Ovary (tissue), 9 donors: ENCODE results near the gene CPA4. TPM values are rescaled to one million over a fixed set of nuclear protein-coding genes. Genes with fewer than 3 reads are reported as not detected.

Experiments
- DNase-seq, 5 donors: peaks; one replicate each; pipeline ENCODE4 v3.0.0-alpha.2; 2019 to 2020
- H3K27ac ChIP-seq, 2 donors: fragments of 200-600 bp; one replicate each; pipeline versions ENCODE4 v1.5.1 to v1.8.0; 2019 to 2022
- H3K27me3 ChIP-seq: fragments of 200-600 bp; one replicate; pipeline ENCODE4 v1.8.0; 2022
- H3K36me3 ChIP-seq: fragments of 200-600 bp; sonication (generic); one replicate; pipeline ENCODE4 v1.5.1; 2019
- H3K4me1 ChIP-seq: one replicate; pipeline ENCODE4 v1.8.1; 2013; ENCODE audit warnings: mild to moderate bottlenecking, moderate library complexity; ENCODE audit not compliant: insufficient read depth
- H3K4me3 ChIP-seq: fragments of 200-600 bp; sonication (generic); one replicate; pipeline ENCODE4 v1.5.1; 2017
- H3K9me3 ChIP-seq, 2 donors: fragments of 200-600 bp in 1 of 2; sonication (generic) in 1 of 2; one replicate each; pipeline versions ENCODE4 v1.5.1 to v1.8.1; 2013 to 2019; ENCODE audit warnings: mild to moderate bottlenecking in 1 of 2, moderate library complexity in 1 of 2
- CTCF ChIP-seq, 3 donors: fragments of 450-650 bp in 2 of 3; fragments of 200-600 bp in 1 of 3; IDR thresholded peaks; one replicate each; pipeline versions ENCODE4 v1.5.1 to v1.8.0; 2016 to 2022; ENCODE audit warnings: antibody characterized with exemption in 3 of 3, mild to moderate bottlenecking in 1 of 3
- EP300 ChIP-seq: sonication (generic); formaldehyde crosslinking; IDR thresholded peaks from one replicate; pipeline ENCODE4 v1.6.1; 2017; ENCODE audit warnings: antibody characterized with exemption
- POLR2A ChIP-seq: fragments of 450-650 bp; IDR thresholded peaks from one replicate; pipeline ENCODE4 v1.6.1; 2017; ENCODE audit warnings: antibody characterized with exemption, mild to moderate bottlenecking, moderate library complexity
- WGBS, 3 donors: extraction: QIAGEN DNeasy Blood & Tissue Kit in 1 of 3; methylation state at CpG; one replicate each; pipeline versions ENCODE4 v1.1.5 to v1.1.7; 2013 to 2017; 5-methylcytosine and 5-hydroxymethylcytosine counted together
- intact Hi-C, 4 donors: fragments of 100-400 bp; cut with DNase I; formaldehyde crosslinking; loops; one replicate each; pipeline versions ENCODE4 v1.11.0 to v1.15.1; 2022 to 2023
- polyA plus RNA-seq, 2 donors: library from polyadenylated mRNA; stranded (reverse); fragments of 200-250 nt in 1 of 2; fragments of 350-450 nt in 1 of 2; fragmentation: Illumina TruSeq in 1 of 2; extraction: RNeasy Lipid Tissue Mini Kit (QIAGEN cat#74804) in 1 of 2; gene quantifications; one replicate each; pipeline ENCODE4 v1.2.3, GENCODE V29; 2013 to 2014
- total RNA-seq, 7 donors: library from RNA; depleted of rRNA in 2 of 7; stranded (reverse); fragments of >200 nt in 2 of 7; fragmentation: NEBNext Ultra II Directional in 3 of 7; extraction: Animal tissue kit (Norgen Biotek cat#: 25700) in 3 of 7; gene quantifications; one replicate each; pipeline versions ENCODE4 v1.1.0 to v1.2.4, GENCODE V29; 2016 to 2023
- donor health status: DM: no; HTN: no; CAD: no; lungs with moderate emphysema.
- donor health status: DM: no; HTN: no; CAD: no.
- donor health status: Bipolar disorder and iron deficiency.
- donor health status: DM: yes; HTN: yes; CAD: no.
- donor health status: DM: no; HTN: no; CAD: no.
- donor health status: DM: yes; HTN: yes; CAD: no.

CPA4 gene
- total and polyA plus RNA-seq, 9 donors: 0.13 to 1.7 (median 0.33) TPM; not detected in 3

GRCh38 chr7:130270947-130271800, 21.8 kb upstream of the CPA4 start:
- Histone ChIP-seq H3K4me3 (no peak overlapping the region), H3K27me3 (no peaks in the 10 kb centered on the region), H3K9me3 (no peaks in the 10 kb centered on the region), H3K27ac (no peak overlapping the region), H3K4me1 (no peaks in the 10 kb centered on the region), H3K36me3 (no peaks in the 10 kb centered on the region)
- intact Hi-C loops: loop anchor here in 1 of 4 donors (10.0 kb wide), 2 partner anchors 84 to 224 kb away; partner anchors contain the start of gene MEST
- no peak for TF ChIP-seq CTCF (IDR thresholded peaks at IDR 0.05)
- 91 to 94% (median 93%) methylated on average over 12 of the region's 12 CpGs for WGBS, 3 donors
- no peak for DNase-seq

GRCh38 chr7:130272381-130273080, 20.4 kb upstream of the CPA4 start:
- Histone ChIP-seq H3K4me3 (no peak overlapping the region), H3K4me1 (no peaks in the 10 kb centered on the region), H3K27ac (peak overlapping the region in 1 of 2 donors; percentile 31), H3K27me3 (no peaks in the 10 kb centered on the region), H3K9me3 (no peaks in the 10 kb centered on the region), H3K36me3 (no peaks in the 10 kb centered on the region)
- TF ChIP-seq POLR2A (no peak), CTCF (IDR thresholded peaks at IDR 0.05) (no peak), EP300 (no peak)
- peak in 1 of 5 donors; percentile 36 for DNase-seq
- 56 to 68% (median 66%) methylated on average over 23 of the region's 23 CpGs for WGBS, 3 donors
- intact Hi-C loops: loop anchor here in 1 of 4 donors (10.0 kb wide), 2 partner anchors 82 to 222 kb away; partner anchors contain the start of gene MEST

GRCh38 chr7:130273081-130273932, 19.7 kb upstream of the CPA4 start:
- H3K27ac ChIP-seq: peak overlapping the region in 1 of 2 donors; percentile 31
- WGBS, 3 donors: 4% methylated on average over 25 of the region's 25 CpGs
- peak; percentile 42 to 68 (median 64) for DNase-seq
- intact Hi-C loops: loop anchor here in 1 of 4 donors (10.0 kb wide), 2 partner anchors 81 to 221 kb away; partner anchors contain the start of gene MEST
- peaks cover 1% of the 10 kb centered on the region for H3K4me1 ChIP-seq
- H3K4me3 ChIP-seq: peak overlapping the region; percentile 12
- H3K36me3 ChIP-seq: no peaks in the 10 kb centered on the region
- H3K9me3 ChIP-seq: no peaks in the 10 kb centered on the region
- no peaks in the 10 kb centered on the region for H3K27me3 ChIP-seq
- no peak for TF ChIP-seq POLR2A
- no peak for TF ChIP-seq EP300
- TF ChIP-seq CTCF (IDR thresholded peaks at IDR 0.05): no peak

GRCh38 chr7:130273933-130274255, 19.1 kb upstream of the CPA4 start:
- Histone ChIP-seq H3K27me3 (no peaks in the 10 kb centered on the region), H3K4me1 (peaks cover 1% of the 10 kb centered on the region), H3K36me3 (no peaks in the 10 kb centered on the region), H3K27ac (no peak overlapping the region), H3K9me3 (no peaks in the 10 kb centered on the region), H3K4me3 (peak overlapping the region; percentile 12)
- 11 to 20% (median 14%) methylated on average over 11 of the region's 11 CpGs for WGBS, 3 donors
- TF ChIP-seq POLR2A: no peak
- TF ChIP-seq EP300: no peak
- peak in 2 of 3 donors; percentile 13 to 25 for TF ChIP-seq CTCF (IDR thresholded peaks at IDR 0.05)
- DNase-seq: peak in 4 of 5 donors; percentile 26 to 54 (median 36)
- intact Hi-C loops: loop anchor here in 1 of 4 donors (10.0 kb wide), 2 partner anchors 81 to 221 kb away; partner anchors contain the start of gene MEST
